Right renal pelvis (tissue), 4 donors: Measurements from ENCODE around the gene ARID3B. TPM values are rescaled to one million over a fixed set of nuclear protein-coding genes. Genes with fewer than 3 reads are reported as not detected.

Experiments used
- DNase-seq, 4 donors: peaks; one replicate each; pipeline ENCODE4 v3.0.0-alpha.2; 2013; ENCODE audit warnings: low read depth in 4 of 4, low spot score in 3 of 4, missing footprints in 1 of 4
- polyA plus RNA-seq, 4 donors: library from polyadenylated mRNA; unstranded; fragments of 120-200 nt; gene quantifications; one replicate each; pipeline ENCODE4 v1.2.1, GENCODE V29; 2013; ENCODE audit not compliant: insufficient read length in 4 of 4

Gene ARID3B
- polyA plus RNA-seq, 4 donors: 12.9 to 16.1 (median 14.6) TPM

DNA sequence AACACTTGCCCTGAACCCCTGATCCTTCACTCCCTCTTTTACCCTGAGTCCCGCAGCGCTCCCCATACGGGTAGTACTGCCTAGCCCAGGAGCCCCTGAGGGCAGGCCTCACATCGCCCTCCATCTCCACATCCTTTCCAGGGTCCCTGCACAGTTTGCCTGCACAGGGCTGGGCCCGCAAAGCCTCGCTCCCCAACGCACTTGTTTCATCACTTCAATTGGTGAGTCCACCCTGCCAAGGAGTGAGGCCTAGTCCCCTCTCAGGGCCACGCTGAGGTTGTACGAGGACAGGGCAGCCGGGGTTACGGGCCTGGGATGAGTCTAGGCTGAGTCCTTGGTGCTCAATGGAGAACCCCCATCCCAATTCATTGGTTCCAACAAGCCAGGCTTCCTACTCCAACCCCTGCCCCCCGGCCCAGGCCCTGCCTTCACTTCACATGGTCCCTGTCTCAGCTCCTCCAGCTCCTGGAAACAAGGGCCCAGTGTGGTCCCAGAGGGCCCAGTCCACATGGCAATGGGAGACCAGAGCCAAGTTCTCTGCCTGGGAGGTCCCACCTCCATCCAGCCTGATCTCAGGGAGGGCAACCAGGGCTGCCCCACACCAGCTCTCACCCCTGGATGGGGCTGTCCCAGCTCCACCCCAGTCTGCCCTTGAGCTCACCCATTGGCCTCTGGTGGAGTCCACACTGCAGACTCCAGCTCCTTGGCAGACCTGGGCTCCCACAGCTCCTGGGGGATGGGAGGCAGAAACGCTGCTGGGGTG is 62.2 kb downstream of the ARID3B start:
- no peak for DNase-seq

DNA sequence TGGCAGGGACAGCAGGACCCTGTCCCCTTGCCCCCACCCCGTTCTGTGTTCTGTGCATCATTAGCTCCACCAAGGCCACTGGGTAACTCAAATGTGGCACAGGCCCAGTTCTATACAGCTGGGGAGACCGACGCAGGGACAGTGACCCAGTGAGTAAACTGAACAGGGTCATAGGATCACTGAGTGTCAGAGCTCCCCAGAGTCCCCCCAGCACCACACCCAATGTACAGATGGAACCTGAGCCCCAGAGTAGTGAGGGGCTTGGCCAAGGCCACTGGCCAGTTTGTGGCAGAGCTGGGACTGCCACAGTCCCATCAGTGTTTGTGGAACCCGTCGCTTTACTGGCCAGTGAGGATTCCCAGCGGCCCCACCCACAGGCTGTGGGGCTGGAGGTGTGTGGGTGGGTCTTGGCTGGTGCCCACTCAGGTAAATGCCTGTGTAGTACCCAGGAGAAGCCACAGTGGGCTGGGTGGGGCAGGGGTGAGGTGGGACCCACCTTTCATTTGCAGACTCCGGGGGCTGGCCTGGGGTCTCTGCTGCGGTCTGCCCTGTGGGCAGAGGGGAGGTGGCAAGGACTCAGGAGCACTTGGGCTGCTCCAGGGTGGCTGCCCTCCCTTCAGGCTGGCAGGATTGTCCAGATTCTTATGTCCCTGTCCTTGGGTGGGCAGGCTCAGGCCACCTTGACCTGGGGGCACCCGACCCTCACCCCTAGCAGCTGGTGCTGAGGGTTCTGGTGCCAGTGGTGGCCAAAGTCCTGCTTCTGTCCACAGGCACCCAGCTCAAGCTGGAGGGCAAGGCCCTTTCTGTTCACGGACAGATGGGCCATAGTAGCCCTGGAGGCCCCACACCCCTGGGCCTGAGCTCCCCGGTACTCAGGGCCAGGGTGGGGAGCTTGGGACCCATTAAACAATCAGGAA is 63.0 kb downstream of the ARID3B start:
- DNase-seq: no peak

DNA sequence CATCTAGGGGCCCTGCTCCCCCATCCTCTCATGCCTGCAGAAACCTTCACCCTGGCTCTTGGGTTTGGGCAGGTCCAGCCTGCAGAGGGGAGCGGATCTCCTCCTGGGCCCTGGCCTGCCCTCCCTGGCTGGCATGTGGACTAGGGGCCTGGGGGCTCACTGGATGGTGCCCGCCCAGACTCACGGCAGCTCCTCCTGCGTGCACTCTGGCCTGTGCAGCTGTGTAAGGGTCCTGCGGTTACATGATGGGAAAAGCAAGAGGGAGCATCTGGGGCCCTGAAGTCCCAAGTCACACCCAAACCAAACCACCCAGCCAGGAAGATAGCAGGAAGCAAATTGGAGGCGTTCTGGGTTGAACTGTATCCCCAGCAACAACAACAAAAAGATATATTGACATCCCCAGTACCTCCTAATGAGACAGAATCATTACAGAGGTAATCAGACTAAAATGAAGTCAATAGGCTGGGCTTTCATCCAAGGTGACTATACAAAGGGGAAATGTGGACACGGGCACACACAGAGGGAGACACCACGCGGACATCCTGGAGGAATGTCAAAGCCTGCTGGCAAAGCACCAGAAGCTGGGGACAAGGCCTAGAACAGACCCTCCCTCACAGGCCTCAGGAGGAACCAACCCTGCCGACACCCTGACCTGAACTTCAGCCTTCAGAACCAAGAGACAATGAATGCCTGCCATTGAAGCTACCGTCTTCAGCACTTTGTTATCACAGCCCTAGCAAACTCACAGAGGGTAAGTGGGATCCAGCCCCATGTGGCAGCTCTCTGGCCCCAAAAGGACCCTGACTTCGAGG is 64.2 kb downstream of the ARID3B start:
- DNase-seq: no peak

DNA sequence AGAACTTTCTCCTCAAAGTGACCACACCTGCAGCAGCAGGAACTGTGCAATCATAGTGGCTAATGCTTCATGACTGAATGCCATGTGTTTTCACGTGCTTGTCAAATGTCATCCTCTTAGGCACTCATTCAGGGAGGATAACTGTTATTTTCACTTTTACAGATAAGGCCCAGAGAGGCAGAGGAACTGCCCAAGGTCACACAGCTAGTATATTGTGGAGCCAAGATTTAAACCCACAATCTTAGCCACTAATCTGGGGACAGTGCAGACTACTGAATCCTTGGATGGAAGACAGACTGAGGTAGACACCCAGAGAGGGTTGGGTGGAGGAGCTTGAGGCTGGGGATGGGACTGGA is 64.8 kb downstream of the ARID3B start:
- DNase-seq: no peak

DNA sequence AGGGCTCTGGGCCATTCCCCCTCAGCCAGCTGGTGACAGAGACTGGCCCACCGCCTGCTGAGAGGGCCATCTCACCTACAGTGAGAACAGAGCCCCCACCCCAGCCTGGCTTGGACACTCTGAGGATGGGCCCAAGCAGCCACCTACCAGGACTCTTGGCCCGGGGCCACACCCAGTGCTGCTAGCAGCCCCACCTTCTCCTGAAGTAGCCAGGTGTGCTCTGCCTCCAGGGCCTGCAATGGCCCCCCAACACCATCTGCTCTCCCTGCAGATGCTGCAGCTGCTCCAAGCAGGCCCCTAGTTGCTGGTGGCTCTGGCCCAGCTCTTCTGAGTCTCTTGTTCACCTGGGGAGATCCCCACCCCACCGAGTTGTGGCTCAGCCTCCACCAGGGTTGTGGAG is 67.8 kb downstream of the ARID3B start:
- no peak for DNase-seq

DNA sequence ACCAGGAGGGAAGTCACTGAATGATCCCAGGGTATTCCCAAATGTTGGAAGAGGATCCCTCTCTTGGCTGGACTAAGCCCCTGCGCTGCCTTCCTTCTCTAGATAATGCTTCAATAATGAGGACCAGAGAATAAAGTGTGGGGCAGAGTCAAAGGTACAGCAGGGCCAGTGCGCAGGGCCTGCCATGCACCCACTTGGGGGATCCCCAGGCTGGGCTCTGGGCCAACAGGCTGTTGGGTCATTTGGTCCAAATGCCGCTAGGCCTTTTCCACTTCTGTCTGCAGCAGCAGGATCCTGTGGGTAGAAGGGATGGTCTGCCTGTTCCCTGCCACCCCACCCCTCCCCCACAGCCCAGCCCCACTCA is 68.9 kb downstream of the ARID3B start:
- no peak for DNase-seq

DNA sequence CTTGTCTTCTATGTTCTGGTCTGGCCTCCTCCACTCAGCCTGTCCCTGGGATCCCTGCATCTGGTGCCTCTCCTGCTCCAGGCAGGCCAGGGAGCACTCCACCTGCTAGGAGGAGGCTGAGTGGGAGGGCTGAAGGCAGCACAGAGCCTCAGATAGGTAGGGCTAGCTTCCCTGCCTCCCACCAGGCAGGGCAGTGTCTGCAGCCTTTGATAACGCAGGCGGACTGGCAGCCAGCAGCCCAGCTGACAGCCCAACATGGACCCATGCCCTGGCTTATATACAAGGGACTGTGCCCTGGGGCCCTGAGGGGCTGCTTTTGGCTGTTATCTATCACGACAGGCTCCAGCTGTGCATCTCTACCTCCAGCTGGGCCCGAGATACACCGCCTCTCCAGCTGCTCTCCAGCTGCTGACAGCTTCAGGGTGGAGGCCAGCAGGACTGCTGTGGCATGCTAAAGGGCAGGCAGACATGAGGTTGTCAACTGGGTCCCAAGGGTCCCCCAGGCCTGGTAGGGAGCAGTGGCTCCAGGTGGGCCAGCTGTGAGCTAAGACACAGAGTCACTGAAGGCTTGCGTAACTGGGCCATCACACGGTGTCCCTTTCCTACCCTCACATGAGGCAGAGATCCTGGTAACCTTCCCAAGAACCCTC is 69.4 kb downstream of the ARID3B start:
- DNase-seq: no peak

DNA sequence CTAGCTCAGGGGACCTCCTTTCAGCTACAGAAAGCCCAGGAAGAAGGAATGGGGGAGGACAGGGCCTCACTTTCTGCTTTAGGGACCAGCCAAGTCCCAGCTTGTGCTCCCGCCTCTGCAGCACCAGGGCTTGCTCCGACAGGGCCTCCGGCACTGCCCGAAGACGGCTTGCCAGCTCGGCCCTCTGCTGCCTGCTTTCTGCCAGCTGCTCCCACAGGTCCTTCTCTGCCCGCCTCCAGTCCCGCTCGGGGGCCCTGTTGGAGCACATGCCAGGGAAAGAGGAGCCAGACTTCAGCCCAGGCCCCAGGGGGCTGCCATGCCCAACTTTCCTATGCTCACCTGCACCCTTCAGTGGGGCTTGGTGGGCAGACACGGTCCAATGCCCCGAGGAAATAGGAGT is 70.3 kb downstream of the ARID3B start:
- DNase-seq: no peak

DNA sequence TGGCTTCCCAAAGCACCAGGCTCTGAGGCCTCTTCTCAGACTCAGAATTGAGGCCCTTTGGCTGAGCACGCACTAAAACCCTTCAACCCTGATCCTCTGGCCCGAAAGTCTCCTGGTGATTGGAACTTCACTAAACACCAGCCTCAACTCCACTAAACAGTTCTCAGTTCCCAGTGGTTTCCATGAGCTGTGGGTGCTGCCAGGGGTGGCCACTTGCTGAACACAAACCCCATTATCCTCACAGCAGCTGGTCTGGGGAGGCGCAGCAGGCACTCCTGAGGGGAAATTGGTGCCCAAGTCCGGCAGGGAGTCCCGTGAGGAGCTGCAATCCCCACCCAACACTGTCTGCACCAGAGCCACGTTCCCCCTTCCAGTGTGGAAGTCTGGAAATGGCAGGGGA is 70.8 kb downstream of the ARID3B start:
- no peak for DNase-seq

DNA sequence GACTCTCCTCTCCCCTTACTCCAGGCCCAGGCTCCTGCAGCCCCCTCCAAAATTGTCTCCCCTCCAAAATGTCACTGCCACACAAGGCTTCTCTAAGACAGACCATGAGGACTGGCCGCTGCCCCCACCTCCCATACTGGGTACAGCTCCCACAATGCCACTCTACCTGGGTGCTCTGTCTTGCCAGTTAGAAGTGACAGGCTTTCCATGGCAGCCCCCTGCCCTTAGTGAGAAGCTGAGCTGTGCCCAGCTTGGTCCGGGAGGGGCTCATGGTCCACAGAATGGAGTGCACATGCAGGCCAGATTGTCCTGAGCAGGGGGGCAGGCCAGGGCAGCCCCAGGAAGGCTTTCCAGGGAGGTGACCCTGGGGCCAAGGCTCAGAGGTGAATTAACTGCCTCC is 71.7 kb downstream of the ARID3B start:
- DNase-seq: no peak

DNA sequence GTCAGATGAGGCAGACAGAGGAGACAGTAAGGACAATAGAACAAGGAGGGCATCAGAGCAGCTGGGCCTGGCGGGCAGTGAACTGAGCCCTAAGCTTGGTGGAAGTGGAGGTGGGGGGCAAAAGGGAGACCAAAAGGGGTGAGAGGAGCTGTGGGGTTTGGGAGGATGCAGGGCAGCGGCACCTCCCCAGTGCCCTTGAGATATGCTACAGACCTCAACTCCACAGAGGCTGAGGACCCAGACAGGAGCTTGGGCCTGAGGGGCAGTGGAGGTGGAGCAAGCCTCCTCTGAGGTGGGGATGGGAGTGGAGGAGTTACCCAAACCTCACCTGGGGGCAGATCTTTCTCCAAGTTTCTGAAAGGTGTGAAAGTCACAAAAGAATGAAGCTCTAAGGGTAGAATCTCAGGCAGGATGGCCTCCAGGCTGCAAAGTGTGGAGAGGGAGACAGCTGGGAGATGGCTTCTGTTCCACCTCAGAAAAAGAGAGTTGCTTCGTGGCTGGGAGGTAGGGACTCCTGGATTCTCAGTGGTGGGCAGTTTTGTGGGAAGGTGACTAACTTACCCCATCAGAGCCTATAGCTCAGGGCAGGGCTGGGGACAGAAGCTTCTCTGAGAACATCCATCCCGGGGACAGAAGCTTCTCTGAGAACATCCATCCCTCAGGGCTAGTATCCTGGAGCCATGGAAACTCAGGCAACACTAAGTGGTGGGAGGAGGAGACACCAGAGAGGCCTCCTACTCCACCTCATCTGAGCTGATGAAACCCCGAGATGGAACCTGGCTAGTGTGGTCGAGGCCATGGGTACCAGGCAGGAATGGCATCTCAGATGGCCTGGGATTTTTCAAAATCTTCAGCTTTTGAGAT is 72.3 kb downstream of the ARID3B start:
- DNase-seq: no peak

DNA sequence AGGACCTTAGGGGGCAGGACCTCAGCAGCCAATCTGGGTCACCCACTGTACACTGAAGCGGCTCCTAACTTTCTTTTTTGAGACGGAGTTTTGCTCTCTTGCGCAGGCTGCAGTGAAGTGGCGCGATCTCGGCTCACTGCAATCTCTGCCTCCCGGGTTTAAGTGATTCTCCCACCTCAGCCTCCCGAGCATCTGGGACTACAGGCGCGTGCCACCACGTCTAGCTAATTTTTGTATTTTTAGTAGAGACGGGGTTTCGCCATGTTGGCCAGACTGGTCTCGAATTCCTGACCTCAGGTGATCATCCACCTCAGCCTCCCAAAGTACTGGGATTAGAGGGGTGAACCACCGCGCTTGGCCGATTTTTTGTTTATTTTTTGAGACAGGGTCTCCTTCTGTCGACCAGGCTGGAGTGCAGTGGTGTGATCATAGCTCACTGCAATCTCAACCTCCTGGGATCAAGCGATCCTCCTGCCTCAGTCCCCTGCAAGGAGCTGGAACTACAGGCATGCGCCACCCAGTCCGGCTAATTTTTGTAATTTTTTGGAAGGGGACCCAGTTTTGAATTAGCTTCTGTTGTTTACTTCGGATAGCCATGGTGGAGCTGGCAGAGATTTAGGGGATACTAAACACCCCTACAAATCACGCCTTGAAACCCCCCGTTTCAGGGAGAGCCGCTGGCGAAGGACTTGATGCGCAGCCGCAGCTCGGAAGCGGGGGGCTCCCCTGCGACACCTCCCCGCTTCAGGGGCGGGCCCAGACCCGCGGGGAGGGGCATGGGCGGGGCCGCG is 73.1 kb downstream of the ARID3B start:
- DNase-seq: peak in 1 of 4 donors; percentile 69

DNA sequence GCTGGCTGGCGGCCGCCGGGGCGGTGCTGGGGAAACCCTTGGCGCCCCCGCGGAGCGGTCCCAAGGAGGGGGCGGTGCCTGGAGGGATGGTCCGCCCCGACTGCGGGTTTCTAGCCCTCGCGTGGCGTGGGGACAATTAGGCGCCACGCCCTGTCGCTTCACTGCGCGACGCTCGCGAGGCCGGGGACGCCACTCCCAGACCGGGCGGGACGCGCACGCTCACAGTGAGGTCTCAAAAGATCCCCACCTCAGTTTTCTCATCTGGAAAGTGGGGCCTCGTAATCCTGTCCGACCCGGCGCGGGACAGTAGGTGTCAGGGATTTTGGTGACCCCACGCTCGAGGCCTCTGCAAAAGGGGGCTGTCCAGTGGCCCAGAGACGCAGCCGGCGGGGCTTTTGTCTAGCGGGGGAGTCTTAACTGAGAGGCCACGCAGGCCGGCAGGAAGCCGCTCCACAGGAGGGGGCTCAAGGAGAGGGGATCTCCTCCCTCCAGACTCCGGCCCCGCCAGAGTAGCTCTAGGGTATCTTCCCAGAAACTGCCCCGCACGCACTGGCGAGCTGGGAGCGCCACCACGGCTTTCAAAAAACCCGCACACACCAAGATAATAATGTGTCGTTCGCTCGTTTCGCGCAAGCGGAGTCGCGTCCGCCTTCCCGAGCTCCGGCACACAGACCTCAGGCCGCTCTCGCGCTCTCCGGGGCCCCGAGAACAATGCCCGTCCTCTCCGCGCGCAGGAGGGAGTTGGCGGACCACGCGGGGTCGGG is 73.9 kb downstream of the ARID3B start:
- DNase-seq: peak in 3 of 4 donors; percentile 66 to 72 (median 70)

DNA sequence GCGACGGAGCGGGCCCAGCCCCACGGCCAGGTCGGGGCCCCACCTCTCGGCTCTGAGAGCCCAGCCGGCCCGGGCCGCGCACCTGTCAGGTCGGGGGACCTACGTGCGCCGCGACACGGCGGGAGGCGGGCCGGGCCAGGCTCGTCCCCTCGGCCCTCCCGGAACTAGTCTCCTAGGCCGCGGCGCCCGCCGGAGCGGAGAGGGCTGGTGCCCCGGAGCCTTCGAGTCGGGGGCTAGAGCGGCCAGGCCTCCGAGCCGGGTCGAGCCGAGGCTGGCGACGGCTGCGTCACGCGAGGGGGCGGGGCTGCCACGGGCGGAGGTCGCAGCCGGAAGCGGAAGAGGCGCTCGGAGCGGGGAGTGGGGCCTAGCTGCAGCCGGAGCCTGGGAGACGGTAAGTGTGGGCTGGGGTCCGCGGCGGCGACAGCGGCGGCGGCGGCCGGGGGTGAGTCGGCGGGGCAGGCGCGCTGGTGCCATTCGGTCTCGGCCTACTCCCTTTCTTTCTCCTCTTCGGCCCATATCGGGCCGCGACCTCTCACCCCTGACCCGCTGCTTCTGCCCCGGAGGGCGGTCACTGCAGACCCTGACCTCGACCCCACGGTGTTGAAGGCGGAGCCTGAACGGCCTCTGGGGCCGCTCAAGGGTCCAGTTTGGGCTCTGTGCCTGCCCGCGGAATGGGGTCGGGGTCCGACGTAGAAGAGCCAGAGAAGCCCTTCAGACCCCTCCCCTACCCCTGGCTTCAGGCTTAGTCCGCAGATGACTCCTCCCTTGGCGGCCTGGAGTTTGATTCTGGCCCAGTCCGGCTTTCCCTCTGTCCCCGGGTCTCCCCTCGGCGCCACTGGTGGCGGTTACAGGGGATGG is 74.7 kb downstream of the ARID3B start, which contains the start of gene CLK3:
TSS of gene CLK3 (plus strand) at position 329 of the 858 bp plus-strand sequence. CDS start 3,361 bp downstream, outside the sequence.
- peak; percentile 88 to 93 (median 90) for DNase-seq

DNA sequence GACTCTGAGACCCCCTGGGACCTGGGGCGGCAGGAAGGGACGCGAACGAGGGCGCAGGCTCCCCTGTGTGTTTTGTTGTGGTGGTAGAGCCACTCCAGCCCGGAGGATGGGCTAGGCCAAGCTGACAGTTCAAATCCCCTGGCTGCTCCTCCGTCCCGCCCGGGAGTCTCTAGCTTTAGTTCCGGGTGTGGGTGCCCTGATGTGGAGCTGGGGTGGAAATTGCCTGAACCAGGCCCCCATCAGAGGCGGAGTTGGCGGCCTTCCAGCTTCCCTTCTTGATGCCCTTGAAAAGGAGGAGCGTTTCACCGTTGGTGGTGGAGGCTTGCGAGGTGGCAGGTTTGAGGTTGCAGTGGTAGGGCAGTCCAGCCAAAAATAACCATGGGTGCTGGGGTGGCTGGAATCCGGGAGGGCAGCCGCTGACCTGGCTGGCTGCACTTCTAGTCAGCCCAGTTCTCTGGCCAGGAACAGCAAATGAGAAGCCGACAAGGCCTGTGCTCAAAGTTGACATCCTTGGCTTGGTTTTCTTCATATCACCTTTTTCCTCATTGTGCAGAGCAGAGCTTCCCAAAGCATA is 75.4 kb downstream of the ARID3B start:
- peak in 1 of 4 donors; percentile 10 for DNase-seq

DNA sequence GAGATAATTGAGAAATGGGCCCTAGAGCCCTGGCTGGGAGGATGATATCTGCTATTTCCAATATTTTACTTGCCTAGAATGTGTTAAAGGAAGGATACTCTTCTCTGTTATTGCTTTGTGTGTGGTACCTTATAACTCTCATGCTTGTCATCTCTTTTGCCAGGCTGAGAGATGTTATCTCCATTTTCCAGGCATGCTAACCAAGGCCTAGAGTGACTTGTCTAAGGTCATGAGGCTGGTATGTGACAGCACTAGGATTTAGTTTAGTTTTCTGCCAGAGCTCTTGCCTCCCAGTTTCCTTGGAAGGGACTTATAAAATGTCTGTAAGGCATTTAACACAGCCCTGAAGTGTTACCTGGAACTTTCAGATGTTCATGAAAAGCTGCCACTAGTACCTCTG is 76.0 kb downstream of the ARID3B start:
- no peak for DNase-seq
